Right lobe of liver (tissue), 6 donors: ENCODE data around the gene ZNF503. TPM values are rescaled to one million over a fixed set of nuclear protein-coding genes. Genes with fewer than 3 reads are reported as not detected.

Experiments used
- ATAC-seq, 4 donors: fragments of 200-7000 bp; cut with Tn5 transposase; one replicate each; pipeline ENCODE4 v1.9.1; 2020; ENCODE audit warnings: mild to moderate bottlenecking in 4 of 4, moderate library complexity in 4 of 4
- DNase-seq, 3 donors: peaks; one replicate each; pipeline ENCODE4 v3.0.0-alpha.2; 2020
- H3K27ac ChIP-seq, 3 donors: fragments of 200-600 bp; one replicate each; pipeline ENCODE4 v1.8.0; 2022
- H3K27me3 ChIP-seq, 2 donors: fragments of 200-600 bp; one replicate each; pipeline ENCODE4 v1.8.0; 2022
- H3K36me3 ChIP-seq, 4 donors: fragments of 200-600 bp; sonication (generic) in 1 of 4; one replicate each; pipeline versions ENCODE4 v1.5.1 to v1.8.0; 2017 to 2022; ENCODE audit warnings: control low read depth in 1 of 4
- H3K4me1 ChIP-seq, 4 donors: fragments of 200-600 bp; sonication (generic) in 1 of 4; one replicate each; pipeline versions ENCODE4 v1.5.1 to v1.8.0; 2017 to 2022; ENCODE audit warnings: control low read depth in 1 of 4
- H3K4me3 ChIP-seq, 3 donors: fragments of 200-600 bp; one replicate each; pipeline ENCODE4 v1.8.0; 2022
- H3K9me3 ChIP-seq, 4 donors: fragments of 200-600 bp; sonication (generic) in 1 of 4; one replicate each; pipeline versions ENCODE4 v1.5.1 to v1.8.0; 2017 to 2022; ENCODE audit warnings: control low read depth in 1 of 4
- POLR2A ChIP-seq: fragments of 450-650 bp; IDR thresholded peaks from one replicate; pipeline ENCODE4 v1.6.1; 2017; ENCODE audit warnings: antibody characterized with exemption, mild to moderate bottlenecking
- WGBS: methylation state at CpG from one replicate; pipeline ENCODE4 v1.1.6; 2018; ENCODE audit warnings: low coverage, low lambda C conversion rate; ENCODE audit not compliant: insufficient coverage; ENCODE audit errors: missing lambda C conversion rate; 5-methylcytosine and 5-hydroxymethylcytosine counted together
- intact Hi-C, 2 donors: fragments of 100-400 bp; cut with DNase I; formaldehyde crosslinking; loops; one replicate each; pipeline versions ENCODE4 v1.11.2 to v1.14.1; 2022
- total RNA-seq, 6 experiments: library from RNA; depleted of rRNA in 2 of 6; stranded (reverse); fragments of >200 nt in 2 of 6; fragmentation: NEBNext Ultra II Directional in 3 of 6; extraction: Animal tissue kit (Norgen Biotek cat#: 25700) in 3 of 6; gene quantifications; one replicate each; pipeline versions ENCODE4 v1.1.0 to v1.2.4, GENCODE V29; 2016 to 2023
- TF ChIP-seq, protein P1 (sequence below), 4 donors: fragments of 200-600 bp in 3 of 4; fragments of 450-650 bp in 1 of 4; IDR thresholded peaks; one replicate each; pipeline versions ENCODE4 v1.5.1 to v1.8.0; 2016 to 2022; ENCODE audit warnings: antibody characterized with exemption in 4 of 4, mild to moderate bottlenecking in 2 of 4
- donor health status: DM: no; HTN: yes; CAD: no.
- donor health status: DM: no; HTN: no; CAD: no.
- donor health status: DM: no; HTN: no; CAD: no.
- donor health status: DM: no; HTN: yes; CAD: no.
- donor health status: DM: no; HTN: yes; CAD: no.

Gene ZNF503
- total RNA-seq, 6 experiments from 2014 or later = 2.9 to 7.1 (median 5.4) TPM

- intact Hi-C loops = no loop called here
- WGBS = 29% methylated on average over 5 of the region's 9 CpGs
- peaks cover 0 to 24% (median 6%) of the 10 kb centered on the region in 4 donors for H3K4me1 ChIP-seq
- TF ChIP-seq, protein P1, sequence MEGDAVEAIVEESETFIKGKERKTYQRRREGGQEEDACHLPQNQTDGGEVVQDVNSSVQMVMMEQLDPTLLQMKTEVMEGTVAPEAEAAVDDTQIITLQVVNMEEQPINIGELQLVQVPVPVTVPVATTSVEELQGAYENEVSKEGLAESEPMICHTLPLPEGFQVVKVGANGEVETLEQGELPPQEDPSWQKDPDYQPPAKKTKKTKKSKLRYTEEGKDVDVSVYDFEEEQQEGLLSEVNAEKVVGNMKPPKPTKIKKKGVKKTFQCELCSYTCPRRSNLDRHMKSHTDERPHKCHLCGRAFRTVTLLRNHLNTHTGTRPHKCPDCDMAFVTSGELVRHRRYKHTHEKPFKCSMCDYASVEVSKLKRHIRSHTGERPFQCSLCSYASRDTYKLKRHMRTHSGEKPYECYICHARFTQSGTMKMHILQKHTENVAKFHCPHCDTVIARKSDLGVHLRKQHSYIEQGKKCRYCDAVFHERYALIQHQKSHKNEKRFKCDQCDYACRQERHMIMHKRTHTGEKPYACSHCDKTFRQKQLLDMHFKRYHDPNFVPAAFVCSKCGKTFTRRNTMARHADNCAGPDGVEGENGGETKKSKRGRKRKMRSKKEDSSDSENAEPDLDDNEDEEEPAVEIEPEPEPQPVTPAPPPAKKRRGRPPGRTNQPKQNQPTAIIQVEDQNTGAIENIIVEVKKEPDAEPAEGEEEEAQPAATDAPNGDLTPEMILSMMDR (IDR thresholded peaks at IDR 0.05) = no peak
- no peak for TF ChIP-seq POLR2A
- ATAC-seq (peak; percentile 25 to 46 (median 38)), DNase-seq (peak; percentile 58 to 64 (median 62))
- H3K36me3 ChIP-seq = no peaks in the 10 kb centered on the region
- no peaks in the 10 kb centered on the region for H3K9me3 ChIP-seq
- peak overlapping the region in 2 of 3 donors; percentile 83 to 88 for H3K27ac ChIP-seq
- H3K27me3 ChIP-seq = no peaks in the 10 kb centered on the region
- no peak overlapping the region for H3K4me3 ChIP-seq
Measured at GRCh38 chr10:75430000-75430763, 28.6 kb upstream of the ZNF503 start.

GRCh38 chr10:75429159-75429827 lies 27.7 kb upstream of the ZNF503 start:
- Histone ChIP-seq H3K9me3 (no peaks in the 10 kb centered on the region), H3K36me3 (no peaks in the 10 kb centered on the region), H3K4me1 (peaks cover 0 to 21% (median 6%) of the 10 kb centered on the region in 4 donors), H3K27me3 (no peaks in the 10 kb centered on the region), H3K27ac (no peak overlapping the region), H3K4me3 (no peak overlapping the region)
- intact Hi-C loops = no loop called here
- no peak for TF ChIP-seq POLR2A
- TF ChIP-seq, protein P1 (IDR thresholded peaks at IDR 0.05) = no peak
- WGBS = 74% methylated on average over 5 of the region's 5 CpGs
- ATAC-seq = no peak
- DNase-seq = no peak

- intact Hi-C loops = no loop called here
- WGBS = 53% methylated on average over 8 of the region's 9 CpGs
- ATAC-seq (peak in 2 of 4 donors; percentile 3 to 13), DNase-seq (no peak)
- Histone ChIP-seq H3K4me1 (peaks cover 0 to 21% (median 6%) of the 10 kb centered on the region in 4 donors), H3K4me3 (no peak overlapping the region), H3K27ac (no peak overlapping the region), H3K36me3 (no peaks in the 10 kb centered on the region), H3K9me3 (no peaks in the 10 kb centered on the region), H3K27me3 (no peaks in the 10 kb centered on the region)
- TF ChIP-seq POLR2A = no peak
- TF ChIP-seq, protein P1 (IDR thresholded peaks at IDR 0.05) = no peak
Measured at GRCh38 chr10:75428434-75429158, 27.0 kb upstream of the ZNF503 start.

DNA sequence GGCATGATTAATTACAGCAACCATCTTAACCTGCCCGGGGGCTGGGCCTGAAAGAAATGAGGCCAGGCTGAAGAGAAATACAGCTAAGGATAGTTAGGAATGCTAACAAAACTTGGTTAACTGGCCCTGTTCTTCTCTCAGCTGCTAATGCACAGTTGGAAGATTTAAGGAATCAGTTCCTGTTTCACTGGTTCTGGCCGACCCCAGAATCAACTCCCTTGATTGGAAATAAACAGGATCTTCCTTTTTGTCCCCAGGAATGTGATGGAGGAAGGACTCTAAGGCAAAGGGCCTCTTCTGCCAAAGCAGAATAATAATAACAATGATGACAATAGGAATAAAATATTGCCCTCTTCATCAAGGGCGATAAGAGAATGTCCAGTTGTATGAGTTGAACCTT lies 26.4 kb upstream of the ZNF503 start:
- intact Hi-C loops = no loop called here
- 46% methylated on average over 3 of the region's 3 CpGs for WGBS
- Histone ChIP-seq H3K4me3 (no peak overlapping the region), H3K9me3 (no peaks in the 10 kb centered on the region), H3K36me3 (no peaks in the 10 kb centered on the region), H3K27me3 (no peaks in the 10 kb centered on the region), H3K4me1 (peaks cover 0 to 17% (median 5%) of the 10 kb centered on the region in 4 donors), H3K27ac (no peak overlapping the region)
- DNase-seq (no peak), ATAC-seq (peak in 1 of 4 donors; percentile 11)
- no peak for TF ChIP-seq POLR2A
- TF ChIP-seq, protein P1 (IDR thresholded peaks at IDR 0.05) = no peak
